Right cardiac atrium (tissue), 5 donors: ENCODE results near the gene ART4. TPM values are rescaled to one million over a fixed set of nuclear protein-coding genes. Genes with fewer than 3 reads are reported as not detected.
A peak's percentile ranks its signal among the peaks of the same experiment; 100 is the strongest.

Experiments used
- ATAC-seq, 2 donors: fragments of 200-7000 bp; cut with Tn5 transposase; one replicate each; pipeline versions ENCODE4 v1.8.0 to v1.9.1; 2020; ENCODE audit warnings: moderate library complexity in 2 of 2, mild to moderate bottlenecking in 1 of 2
- DNase-seq, 3 donors: peaks; one replicate each; pipeline ENCODE4 v3.0.0-alpha.2; 2020
- H3K27ac ChIP-seq: one replicate; pipeline ENCODE4 v1.5.1; 2013; ENCODE audit warnings: mild to moderate bottlenecking, low read length, control low read depth, moderate library complexity
- H3K27me3 ChIP-seq: one replicate; pipeline ENCODE4 v1.6.1; 2013; ENCODE audit not compliant: control insufficient read depth, insufficient read depth
- H3K4me1 ChIP-seq: one replicate; pipeline ENCODE4 v1.6.1; 2013; ENCODE audit warnings: low read length; ENCODE audit not compliant: control insufficient read depth, insufficient read depth
- H3K4me3 ChIP-seq: one replicate; pipeline ENCODE4 v1.5.1; 2013; ENCODE audit warnings: low read length, control low read depth
- H3K9me3 ChIP-seq: one replicate; pipeline ENCODE4 v1.6.1; 2013; ENCODE audit warnings: low read length; ENCODE audit not compliant: control insufficient read depth
- WGBS: extraction: QIAGEN DNeasy Blood & Tissue Kit; methylation state at CpG from one replicate; pipeline ENCODE4 v1.1.7; 2013; 5-methylcytosine and 5-hydroxymethylcytosine counted together
- intact Hi-C, 4 donors: fragments of 100-400 bp; cut with DNase I; formaldehyde crosslinking; loops; one replicate each; pipeline versions ENCODE4 v1.11.0 to v1.14.0; 2022 to 2023
- polyA plus RNA-seq: library from polyadenylated mRNA; stranded (reverse); fragments of 200-250 nt; gene quantifications from one replicate; pipeline ENCODE4 v1.2.3, GENCODE V29; 2013
- total RNA-seq, 4 donors: library from RNA; stranded (reverse); fragmentation: NEBNext Ultra II Directional; extraction: Animal tissue kit (Norgen Biotek cat#: 25700); gene quantifications; one replicate each; pipeline ENCODE4 v1.2.1, GENCODE V29; 2021
- donor health status: healthy with polysubstance abuse.
- donor health status: DM: no; HTN: yes; CAD: no.
- donor health status: DM: no; HTN: no; CAD: no.
- donor health status: DM: no; HTN: yes; CAD: no; lungs with severe emphysema.
- donor health status: DM: yes; HTN: yes; CAD: no.

Gene ART4
- total and polyA plus RNA-seq, 5 donors: 6.8 to 13.2 (median 9.9) TPM

DNA sequence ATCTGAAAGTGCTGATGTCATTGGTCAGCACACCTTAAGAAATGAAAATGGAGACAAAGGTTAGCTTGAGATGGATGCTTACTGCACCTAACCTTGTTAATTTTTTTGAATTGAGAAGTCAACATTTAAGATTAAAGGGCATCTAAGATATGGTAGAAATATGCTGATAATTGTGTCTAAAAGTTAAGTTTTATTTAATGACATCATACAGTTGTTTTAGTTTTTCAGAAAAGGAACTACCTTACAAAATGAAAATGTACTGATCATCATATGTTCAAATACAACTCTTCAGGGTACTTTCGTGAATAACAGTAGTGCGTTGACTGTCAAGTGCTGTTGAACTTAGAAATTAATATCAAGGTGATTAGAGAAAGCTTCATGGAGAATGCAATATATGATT lies 31.8 kb downstream of the ART4 start:
- H3K9me3 ChIP-seq: no peaks in the 10 kb centered on the region
- WGBS: 94% methylated on average over 2 of the region's 2 CpGs
- no peak overlapping the region for H3K4me3 ChIP-seq
- DNase-seq: no peak
- no peak for ATAC-seq
- no peaks in the 10 kb centered on the region for H3K27me3 ChIP-seq
- H3K4me1 ChIP-seq: no peaks in the 10 kb centered on the region
- intact Hi-C loops: no loop called here
- no peak overlapping the region for H3K27ac ChIP-seq

DNA sequence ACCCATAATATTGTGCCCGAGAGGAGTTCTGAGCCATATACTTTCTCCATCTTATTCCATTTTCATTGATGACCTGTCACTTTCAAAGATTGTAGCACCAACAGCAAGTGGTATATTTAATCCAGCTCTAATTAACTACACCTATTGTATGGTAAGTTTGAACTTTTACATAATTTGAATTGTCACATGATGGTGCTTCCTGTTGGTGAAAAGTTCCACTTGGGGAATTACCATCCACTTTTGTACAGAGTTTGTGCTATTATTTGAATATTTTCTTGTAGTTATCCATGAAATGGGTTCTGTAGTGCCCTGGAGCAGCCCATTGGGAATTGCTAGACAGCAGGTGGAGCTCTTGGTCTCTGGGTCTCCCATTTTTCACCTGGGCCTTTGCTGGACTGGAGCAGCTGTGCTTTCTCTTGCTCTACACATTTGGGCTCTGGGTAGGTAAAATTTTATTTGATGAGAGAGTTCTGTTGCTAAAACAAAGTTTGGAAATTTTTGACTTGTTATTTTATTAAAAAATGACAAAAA lies 32.3 kb downstream of the ART4 start:
- Histone ChIP-seq H3K9me3 (no peaks in the 10 kb centered on the region), H3K27me3 (no peaks in the 10 kb centered on the region), H3K27ac (no peak overlapping the region), H3K4me3 (no peak overlapping the region), H3K4me1 (no peaks in the 10 kb centered on the region)
- WGBS: 94% methylated on average over 1 of the region's 1 CpG
- intact Hi-C loops: no loop called here
- DNase-seq: peak in 1 of 3 donors; percentile 27
- no peak for ATAC-seq

DNA sequence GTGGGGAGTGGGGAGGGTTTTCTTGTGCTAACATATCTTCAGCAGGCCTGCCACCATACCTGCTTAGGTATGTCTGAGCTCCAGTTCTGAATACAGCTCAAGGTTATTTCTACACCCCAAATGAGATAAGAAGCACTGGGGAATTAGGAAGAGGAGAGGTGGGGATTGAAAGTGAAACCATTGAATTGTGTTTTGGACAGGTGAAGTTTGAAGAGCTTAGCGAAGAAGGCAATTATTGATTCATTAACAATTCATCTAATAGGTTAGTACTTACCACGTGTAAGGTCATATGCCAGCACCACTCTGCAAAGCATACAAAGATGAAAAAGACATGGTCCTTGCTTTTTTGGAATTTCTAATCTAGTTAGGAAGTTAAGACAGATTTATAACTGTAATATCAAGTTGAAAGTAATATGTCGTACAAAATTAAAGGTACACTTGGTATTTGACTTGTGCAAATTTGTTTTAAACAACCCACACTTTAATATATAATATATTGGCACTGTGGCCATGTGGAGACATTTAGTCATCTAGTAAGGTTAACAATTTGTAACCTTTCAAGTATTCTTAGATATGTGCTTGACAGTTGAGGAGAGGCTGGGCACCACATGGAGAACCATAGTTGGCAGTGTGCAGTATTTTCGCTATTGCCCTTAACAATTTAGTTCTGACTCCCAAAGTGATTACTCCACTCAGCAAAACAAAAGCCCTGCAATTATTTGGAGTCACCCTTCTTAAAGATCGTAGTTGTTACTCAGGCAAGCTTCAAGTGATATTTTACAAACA lies 33.0 kb downstream of the ART4 start:
- 89% methylated on average over 5 of the region's 5 CpGs for WGBS

DNA sequence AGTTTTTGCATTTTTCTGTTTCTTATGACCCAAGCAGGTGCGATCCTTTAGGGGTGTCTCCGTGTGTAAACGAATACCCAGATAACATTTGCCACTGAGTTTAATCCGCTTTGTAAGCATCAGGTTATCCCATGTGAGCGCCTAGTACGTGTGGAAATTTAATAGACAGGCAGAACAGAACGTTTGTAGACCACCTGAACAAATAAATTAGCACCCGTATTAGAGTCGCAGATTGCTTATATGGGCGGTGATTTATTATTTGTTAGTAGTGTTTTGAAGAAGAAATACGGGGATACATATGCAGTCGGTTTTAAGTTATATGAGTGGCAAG lies 39.5 kb downstream of the ART4 start:
- intact Hi-C loops: no loop called here

More for the DNA sequence above, 33.0 kb downstream of the ART4 start:
- intact Hi-C loops: no loop called here
- Histone ChIP-seq H3K27ac (no peak overlapping the region), H3K27me3 (no peaks in the 10 kb centered on the region), H3K4me1 (no peaks in the 10 kb centered on the region), H3K4me3 (no peak overlapping the region), H3K9me3 (no peaks in the 10 kb centered on the region)
- ATAC-seq: no peak
- DNase-seq: no peak

DNA sequence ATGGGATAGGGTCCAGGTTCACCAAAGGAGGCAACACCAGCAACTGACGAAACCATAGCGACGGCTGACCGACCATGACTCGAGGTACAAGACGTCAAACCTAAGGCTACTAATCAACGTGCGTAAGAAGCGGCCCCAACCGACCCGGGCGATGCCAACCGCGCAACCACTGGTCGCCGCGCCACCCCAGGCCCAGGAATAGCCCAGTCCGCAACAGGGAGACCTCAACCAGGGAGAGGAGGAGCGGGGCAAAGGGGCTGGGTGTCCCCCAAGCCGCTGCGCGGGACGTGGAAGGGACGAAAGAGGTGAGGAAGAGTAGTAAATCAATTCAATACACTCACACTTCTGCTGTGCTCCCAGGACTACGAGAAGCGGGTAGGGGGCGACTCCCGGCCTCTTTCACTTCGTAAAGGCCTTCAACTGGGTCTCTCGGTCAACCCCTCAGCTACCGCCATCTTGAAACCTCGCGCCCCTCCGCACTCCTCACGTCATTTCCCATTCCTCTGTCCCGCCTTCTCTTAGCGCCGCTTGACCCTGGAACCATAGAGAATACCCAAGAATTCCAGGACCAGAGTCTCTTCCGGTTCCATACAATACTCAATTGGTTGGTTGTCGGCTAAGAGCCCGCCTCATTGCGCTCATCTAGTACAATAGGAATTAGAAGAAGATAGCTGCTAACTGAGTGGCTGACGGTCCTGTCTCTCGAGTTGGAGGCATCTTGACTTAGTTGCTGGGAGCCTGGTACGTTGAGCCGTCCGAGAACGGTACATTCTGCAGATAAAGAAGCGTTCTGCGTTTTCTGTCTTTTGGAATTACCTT lies 40.1 kb downstream of the ART4 start, which contains the start of the genes C12orf60 and WBP11:
Gene C12orf60, plus strand, starts transcription at position 660 of the 819 bp plus-strand sequence. CDS start 19,266 bp downstream, outside the sequence.
Gene WBP11, minus strand, starts transcription at position 468 of the 819 bp plus-strand sequence. CDS start 2,095 bp downstream, outside the sequence.
- peak; percentile 93 to 96 (median 94) for DNase-seq

More for the DNA sequence above, 39.5 kb downstream of the ART4 start:
- peak overlapping the region; percentile 68 for H3K4me3 ChIP-seq
- no peaks in the 10 kb centered on the region for H3K4me1 ChIP-seq
- DNase-seq: no peak
- peak; percentile 25 to 38 for ATAC-seq
- under 1% methylated on average over 12 of the region's 12 CpGs for WGBS
- no peaks in the 10 kb centered on the region for H3K9me3 ChIP-seq
- H3K27ac ChIP-seq: peak overlapping the region; percentile 95
- H3K27me3 ChIP-seq: no peaks in the 10 kb centered on the region

DNA sequence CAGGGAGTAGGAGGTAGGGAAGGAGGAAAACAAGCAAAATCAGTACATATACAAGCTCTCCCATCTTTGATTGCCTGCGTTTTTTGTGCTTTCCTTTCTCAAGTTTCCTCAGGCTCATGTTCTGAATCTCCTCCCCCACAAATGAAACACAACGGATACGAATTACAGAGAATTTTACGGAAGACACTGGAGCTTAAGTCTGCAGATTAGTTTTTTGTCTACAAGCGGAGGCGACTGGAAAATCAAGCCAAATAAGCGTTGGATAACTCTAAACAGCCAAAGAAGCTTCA lies 40.7 kb downstream of the ART4 start:
- Histone ChIP-seq H3K9me3 (no peaks in the 10 kb centered on the region), H3K4me3 (peak overlapping the region; percentile 68), H3K4me1 (no peaks in the 10 kb centered on the region), H3K27ac (peak overlapping the region; percentile 76), H3K27me3 (no peaks in the 10 kb centered on the region)
- ATAC-seq (no peak), DNase-seq (no peak)
- intact Hi-C loops: no loop called here
- under 1% methylated on average over 7 of the region's 7 CpGs for WGBS

More for the DNA sequence above, 40.1 kb downstream of the ART4 start, which contains the start of the genes C12orf60 and WBP11:
- under 1% methylated on average over 50 of the region's 50 CpGs for WGBS
- intact Hi-C loops: no loop called here
- H3K4me3 ChIP-seq: peak within 1 kb of the TSS; percentile 68
- peak; percentile 100 for ATAC-seq
- peak within 1 kb of the TSS; percentile 95 for H3K27ac ChIP-seq
- no peaks in the 10 kb centered on the region for H3K27me3 ChIP-seq
- H3K4me1 ChIP-seq: no peaks in the 10 kb centered on the region
- H3K9me3 ChIP-seq: no peaks in the 10 kb centered on the region

DNA sequence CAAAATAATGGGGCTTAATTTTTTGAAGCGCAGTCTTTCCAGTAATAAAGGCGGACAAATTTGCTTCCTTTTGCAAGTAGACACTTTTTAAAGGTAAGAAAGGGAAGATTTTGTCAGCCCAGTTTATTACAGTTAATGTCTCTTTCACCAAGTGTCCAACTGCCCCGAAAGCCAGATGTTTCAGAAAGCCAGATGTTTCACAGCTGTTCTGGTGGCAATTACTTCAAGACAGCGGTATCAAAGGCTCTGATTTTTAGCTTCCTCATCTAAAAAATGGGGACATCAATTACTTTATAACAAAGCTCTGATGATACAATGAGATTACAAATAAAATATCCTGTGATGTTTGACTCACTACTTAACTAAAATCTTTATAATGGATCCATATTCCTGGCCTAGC lies 41.1 kb downstream of the ART4 start:
- 69% methylated on average over 4 of the region's 4 CpGs for WGBS
- intact Hi-C loops: no loop called here

DNA sequence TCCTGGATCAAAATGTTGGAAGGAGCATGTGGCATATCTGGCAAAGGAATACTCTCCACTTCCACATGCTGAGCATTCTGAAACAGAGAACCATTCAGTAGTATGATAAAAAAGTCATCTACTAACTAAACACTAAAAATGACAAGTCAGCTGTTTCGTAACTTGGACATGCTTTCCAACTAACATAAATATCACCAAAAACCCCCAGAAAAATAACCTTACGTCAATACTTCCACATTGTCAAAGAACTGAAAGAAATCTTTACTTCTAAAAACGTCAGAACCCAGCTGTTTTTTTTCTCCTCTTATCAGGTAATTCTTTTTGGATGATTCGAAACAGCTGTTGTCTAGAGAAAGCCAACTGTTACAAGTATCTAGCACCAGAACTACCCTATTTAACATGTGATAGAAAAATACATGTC lies 48.3 kb downstream of the ART4 start:
- intact Hi-C loops: no loop called here
- DNase-seq: no peak

More for the DNA sequence above, 41.1 kb downstream of the ART4 start:
- ATAC-seq: no peak
- DNase-seq: no peak
- H3K27me3 ChIP-seq: no peaks in the 10 kb centered on the region
- no peaks in the 10 kb centered on the region for H3K4me1 ChIP-seq
- H3K9me3 ChIP-seq: no peaks in the 10 kb centered on the region
- H3K4me3 ChIP-seq: peak overlapping the region; percentile 68
- no peak overlapping the region for H3K27ac ChIP-seq

DNA sequence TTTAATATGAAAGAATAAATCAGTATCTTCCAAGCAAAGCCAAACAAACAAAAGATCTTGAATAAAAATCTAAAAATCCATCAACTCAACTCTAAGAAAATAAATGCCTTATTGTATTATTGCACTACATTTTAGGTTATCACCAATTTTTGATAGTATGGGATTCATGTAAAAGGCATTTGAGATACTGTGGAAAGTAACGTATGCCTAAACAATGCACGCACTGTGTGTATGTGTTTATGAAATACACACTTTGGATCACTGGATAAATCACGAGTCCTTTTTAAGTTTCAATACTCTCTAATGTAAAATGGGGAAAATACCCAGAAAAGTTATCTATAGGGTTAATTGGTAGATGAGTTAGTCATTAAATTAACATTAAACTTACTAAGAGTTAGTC lies 57.8 kb downstream of the ART4 start:
- Histone ChIP-seq H3K9me3 (no peaks in the 10 kb centered on the region), H3K4me1 (no peaks in the 10 kb centered on the region), H3K27me3 (no peaks in the 10 kb centered on the region), H3K4me3 (no peak overlapping the region), H3K27ac (no peak overlapping the region)
- 80% methylated on average over 3 of the region's 3 CpGs for WGBS
- DNase-seq (no peak), ATAC-seq (no peak)
- intact Hi-C loops: no loop called here

More for the DNA sequence above, 48.3 kb downstream of the ART4 start:
- Histone ChIP-seq H3K27ac (no peak overlapping the region), H3K27me3 (no peaks in the 10 kb centered on the region), H3K9me3 (no peaks in the 10 kb centered on the region), H3K4me1 (no peaks in the 10 kb centered on the region), H3K4me3 (no peak overlapping the region)
- peak; percentile 70 to 74 for ATAC-seq
- 51% methylated on average over 4 of the region's 4 CpGs for WGBS

DNA sequence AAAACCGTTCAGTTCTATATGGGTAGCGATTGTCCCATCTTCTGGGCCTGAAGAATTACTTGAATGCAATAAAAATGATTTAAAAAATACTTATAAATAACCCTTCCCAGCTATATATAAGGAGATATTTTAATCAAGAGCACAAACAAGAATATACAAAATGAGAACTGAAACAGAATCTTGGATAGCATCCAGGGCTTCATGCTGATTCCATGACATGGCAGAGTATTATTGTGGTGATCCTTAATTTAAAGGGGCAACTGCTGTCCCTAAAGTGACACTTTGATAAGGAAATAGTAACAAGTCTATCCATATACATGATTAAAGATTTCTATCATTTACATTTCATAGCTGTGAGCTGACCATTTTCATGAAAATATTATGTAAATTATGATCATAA lies 58.9 kb downstream of the ART4 start:
- intact Hi-C loops: no loop called here
- no peak overlapping the region for H3K4me3 ChIP-seq
- 92% methylated on average over 2 of the region's 2 CpGs for WGBS
- ATAC-seq (no peak), DNase-seq (no peak)
- no peaks in the 10 kb centered on the region for H3K9me3 ChIP-seq
- no peaks in the 10 kb centered on the region for H3K27me3 ChIP-seq
- H3K27ac ChIP-seq: no peak overlapping the region
- H3K4me1 ChIP-seq: no peaks in the 10 kb centered on the region

DNA sequence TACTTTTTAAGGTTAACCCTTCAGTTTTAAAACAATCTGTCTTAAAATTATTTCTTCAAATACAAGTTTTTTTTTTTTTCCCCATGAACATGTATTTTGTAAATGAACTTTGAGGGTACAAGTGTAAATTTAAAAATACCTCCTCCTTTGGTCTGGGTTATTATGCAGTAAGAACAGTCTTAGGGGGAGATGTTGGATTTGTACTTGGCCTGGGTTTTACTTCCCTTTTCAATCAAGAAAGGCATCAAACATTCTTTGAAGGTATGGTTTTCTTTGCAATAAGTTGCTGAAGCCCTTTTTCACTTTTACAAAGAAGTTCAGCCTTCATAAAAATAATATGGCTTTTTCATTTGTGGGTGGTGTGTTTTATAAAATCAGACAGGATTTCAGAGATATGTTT lies 60.6 kb downstream of the ART4 start:
- no peaks in the 10 kb centered on the region for H3K9me3 ChIP-seq
- no peak overlapping the region for H3K4me3 ChIP-seq
- intact Hi-C loops: no loop called here
- no peaks in the 10 kb centered on the region for H3K27me3 ChIP-seq
- no peak for ATAC-seq
- DNase-seq: no peak
- H3K4me1 ChIP-seq: no peaks in the 10 kb centered on the region
- no peak overlapping the region for H3K27ac ChIP-seq
